GM18508 (cell line): Measurements from ENCODE around the gene GSTO2.

ENCODE experiments used
- ATAC-seq: cut with Tn5 transposase; IDR thresholded peaks from one replicate; pipeline ENCODE4 v1.9.1; 2021; ENCODE audit warnings: moderate number of reproducible peaks; ENCODE audit not compliant: insufficient read depth, unreplicated experiment

Gene GSTO2

DNA sequence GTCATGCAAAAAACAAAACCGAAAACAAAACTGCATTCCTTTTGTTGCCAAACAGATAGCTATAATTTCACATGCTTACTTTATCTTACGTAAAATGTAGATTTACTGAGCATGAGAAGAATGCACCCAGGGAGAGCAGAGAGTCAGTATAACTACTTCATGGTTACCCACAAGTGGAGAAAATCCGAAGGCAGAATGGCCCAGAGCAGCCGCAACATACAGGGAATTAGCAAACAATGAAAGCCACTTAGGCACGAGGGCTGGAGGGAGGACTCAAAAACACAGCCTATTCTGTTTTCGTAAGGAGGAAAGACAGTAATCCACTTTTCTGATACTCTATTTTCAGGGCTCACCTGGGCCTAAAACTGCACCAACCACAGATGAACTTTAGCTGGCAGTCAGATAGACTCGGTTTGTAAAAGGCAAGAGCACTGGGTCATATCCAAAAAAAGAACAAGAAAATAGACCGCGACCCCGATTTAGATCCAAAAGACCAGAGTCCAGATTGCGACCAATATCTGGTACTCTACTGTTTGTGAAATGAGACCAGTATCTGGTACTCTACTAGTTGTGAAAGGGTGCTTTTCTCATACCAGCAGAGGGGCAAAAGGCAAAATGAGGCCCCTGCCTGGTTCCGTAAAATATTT is 68.0 kb downstream of the GSTO2 start:
- ATAC-seq, result no peak

- ATAC-seq, result peak; percentile 28
These were observed 68.6 kb downstream of the GSTO2 start for GRCh38 chr10:104337521-104337984.

DNA sequence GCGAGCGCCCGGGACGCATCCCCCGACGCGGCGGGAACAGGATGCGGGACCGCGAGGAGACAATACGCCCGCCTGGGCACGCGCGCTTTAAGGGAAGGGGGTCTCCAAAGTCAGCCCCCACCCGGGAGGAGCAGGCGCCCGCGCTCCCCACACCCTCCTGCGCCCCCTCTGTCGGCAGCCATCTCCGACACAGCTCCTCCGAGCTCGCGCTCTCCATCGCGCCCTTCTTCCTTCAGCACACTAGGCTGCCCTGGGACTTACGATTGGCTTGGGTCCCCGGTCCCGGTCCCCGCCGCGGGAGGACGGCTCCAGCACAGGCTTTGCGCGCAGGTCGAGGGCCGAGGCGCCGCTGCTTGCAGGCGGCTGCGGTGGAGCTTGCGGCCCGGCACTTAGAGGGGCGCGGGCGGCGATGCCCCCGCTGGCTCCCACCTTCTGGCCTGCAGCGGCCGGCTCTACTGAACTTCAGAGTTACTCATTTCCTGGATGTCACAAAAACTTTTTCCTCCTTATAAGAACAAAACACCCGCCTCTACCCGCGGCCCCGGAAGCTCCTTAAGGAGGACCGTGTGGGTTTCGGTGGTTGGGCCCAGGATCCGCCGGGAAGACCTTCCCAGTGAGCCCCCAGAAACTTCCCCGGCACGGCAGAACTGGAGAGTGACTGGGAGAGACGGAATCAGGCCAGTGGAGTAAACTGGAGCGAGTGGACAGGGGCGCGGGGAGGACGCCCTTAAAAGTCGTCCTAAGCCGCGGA is 69.2 kb downstream of the GSTO2 start, which contains the start of gene ITPRIP:
TSS of gene ITPRIP (minus strand) at position 481 of the 751 bp plus-strand sequence. CDS start 22,414 bp downstream, outside the sequence.
- peak; percentile 55 for ATAC-seq

DNA sequence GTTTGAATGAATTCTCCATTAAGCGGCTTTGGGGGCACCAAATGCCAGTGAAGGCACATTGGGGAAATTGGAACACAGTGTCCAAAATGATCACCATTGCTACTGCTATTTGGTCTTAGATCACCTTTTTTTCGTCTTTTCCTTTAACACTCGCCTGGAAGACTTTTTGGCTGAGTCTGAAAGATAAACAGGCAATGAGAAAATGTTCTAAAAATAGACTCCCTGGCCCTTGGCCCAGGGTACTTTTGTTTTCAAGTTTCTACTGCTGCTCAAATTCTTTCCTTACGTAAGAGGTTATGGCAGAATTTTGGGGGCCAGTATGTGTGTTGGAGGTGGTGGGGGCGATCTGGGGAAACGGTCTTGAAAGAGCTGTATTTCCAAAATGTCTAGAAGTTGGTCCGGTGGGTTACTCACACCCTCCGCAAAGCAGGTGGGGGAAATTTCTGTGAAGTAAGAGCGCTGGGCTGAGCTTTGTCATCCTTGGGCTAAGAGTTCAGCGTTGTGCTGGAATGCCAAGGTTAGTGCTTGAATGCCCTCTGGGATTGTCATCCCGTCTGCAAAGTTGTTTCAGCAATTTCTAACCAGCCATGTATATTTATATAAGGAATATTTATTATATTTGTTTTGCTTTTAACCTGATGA is 70.6 kb downstream of the GSTO2 start:
- no peak for ATAC-seq

DNA sequence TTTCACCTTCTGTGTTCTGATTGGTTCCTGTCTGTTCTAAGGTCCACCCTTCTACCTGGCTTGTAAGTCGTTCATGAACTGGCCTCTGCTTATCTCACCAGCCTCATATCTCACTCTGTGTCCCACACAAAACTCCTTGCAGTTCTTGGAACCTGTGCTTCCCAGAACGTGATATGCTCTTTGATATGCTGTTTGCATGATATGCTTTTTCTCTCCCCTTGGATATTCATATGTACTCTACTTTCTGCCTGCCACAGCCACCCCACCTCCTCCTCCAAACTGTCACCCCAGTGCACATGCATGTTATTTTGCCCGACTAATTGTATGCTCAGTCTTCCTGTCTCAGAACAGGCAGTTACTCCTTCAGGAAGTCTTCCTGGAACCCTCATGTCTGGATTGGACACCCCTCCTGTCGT is 71.1 kb downstream of the GSTO2 start:
- ATAC-seq, result no peak

DNA sequence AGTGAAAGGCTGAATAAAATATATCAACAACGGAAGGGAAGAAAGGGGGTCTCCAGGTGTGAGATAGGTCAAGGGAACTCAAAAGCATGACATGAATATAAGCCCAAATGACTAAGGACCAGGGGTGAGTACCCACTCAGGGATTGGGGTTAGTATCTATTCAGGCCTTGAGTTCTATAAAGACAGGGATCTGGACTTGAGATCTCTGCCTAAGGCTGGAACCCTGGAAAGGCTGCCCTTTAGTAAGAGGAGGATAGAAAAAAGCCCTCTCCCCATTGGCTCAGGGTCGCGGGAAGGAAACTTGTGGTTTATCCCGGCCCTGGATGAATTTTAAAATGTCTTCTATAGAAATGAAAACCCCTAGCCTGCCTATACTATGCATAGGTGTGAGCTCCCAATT is 71.7 kb downstream of the GSTO2 start:
- no peak for ATAC-seq

- ATAC-seq, result no peak
These were observed 74.0 kb downstream of the GSTO2 start for GRCh38 chr10:104342941-104343411.

- ATAC-seq, result no peak
These were observed 75.2 kb downstream of the GSTO2 start for GRCh38 chr10:104344219-104344618.

DNA sequence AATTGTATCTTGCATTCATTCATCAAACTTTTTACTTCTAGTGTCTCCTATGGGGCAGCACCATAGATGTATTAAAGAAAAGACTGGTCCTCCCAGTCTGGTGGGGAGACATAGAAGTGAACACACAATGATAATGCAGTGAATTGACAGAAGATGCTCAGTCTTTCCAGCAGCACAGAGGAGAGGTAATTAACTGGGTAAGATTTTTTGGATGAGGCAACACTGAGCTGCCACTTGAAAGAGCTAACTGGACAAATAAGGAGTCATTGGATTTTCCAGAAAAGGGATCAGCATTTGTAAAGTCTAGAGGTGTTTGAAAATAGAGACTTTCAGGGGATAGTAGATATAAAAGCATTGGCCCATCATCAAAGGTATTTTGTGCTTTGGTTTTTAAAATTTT is 76.5 kb downstream of the GSTO2 start:
- no peak for ATAC-seq

GRCh38 chr10:104345941-104346340 is 77.0 kb downstream of the GSTO2 start:
- no peak for ATAC-seq

DNA sequence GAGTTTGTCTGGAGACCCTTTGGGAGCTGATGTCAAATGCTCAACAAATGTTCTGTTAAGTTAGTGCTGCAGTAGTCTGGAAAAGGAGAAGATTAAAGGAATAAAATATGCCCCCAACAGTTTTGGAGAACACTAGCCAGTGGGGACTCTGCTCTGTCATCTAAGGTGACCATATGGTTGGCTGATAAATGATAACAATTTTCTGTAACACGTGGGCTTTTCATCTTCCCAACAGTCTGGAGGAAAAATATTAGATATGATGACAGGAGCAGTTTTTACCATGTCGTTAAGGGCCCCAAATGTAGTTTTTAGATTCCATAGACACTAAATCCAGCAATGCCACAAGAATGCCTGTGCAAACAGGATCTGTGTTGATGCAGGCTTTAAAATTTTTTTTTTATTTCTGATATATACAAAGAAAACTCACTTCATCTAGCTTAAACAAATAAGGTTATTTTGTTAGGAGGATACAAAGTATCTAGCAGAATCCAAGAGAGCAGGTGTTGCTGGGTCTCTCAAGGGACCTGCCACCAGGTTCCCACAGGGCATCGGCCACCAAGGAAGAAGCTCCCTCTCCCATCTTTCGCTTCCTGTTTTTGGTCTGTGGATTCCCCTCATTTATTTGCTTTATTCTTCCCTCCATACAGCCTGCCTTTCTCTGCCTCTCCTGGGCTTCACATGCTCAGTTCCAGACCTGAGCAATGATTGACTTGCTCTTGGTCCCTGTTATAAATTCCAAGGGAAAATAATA is 78.5 kb downstream of the GSTO2 start:
- ATAC-seq, result no peak

- ATAC-seq, result no peak
These were observed 79.6 kb downstream of the GSTO2 start for GRCh38 chr10:104348601-104349000.

DNA sequence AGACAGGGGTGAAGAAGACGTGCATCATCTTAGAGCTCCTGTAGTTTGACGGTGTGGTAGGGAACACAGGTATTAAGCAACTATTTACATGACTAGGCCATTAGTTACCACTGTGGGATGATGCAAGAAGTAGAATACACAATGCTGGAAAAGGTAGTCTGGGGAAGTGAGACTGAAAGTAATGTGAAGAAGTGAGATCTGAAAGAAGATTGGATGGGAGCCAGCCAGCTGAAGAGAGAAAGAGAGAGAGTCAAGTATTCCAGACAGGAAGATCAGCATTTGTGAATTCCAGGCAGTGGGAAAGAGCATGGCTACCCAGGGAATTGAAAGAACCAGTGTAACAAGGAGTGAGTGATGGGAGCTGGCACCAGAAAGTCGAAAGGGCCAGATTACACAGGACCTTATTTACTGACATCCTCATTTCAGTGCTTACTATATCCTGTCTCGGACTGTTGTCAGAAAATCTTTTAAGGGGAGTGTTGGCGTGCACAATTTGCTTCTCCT is 80.7 kb downstream of the GSTO2 start:
- ATAC-seq, result peak; percentile 33

GRCh38 chr10:104350127-104350635 is 81.2 kb downstream of the GSTO2 start:
- no peak for ATAC-seq

GRCh38 chr10:104351061-104351702 is 82.2 kb downstream of the GSTO2 start:
- ATAC-seq, result no peak

DNA sequence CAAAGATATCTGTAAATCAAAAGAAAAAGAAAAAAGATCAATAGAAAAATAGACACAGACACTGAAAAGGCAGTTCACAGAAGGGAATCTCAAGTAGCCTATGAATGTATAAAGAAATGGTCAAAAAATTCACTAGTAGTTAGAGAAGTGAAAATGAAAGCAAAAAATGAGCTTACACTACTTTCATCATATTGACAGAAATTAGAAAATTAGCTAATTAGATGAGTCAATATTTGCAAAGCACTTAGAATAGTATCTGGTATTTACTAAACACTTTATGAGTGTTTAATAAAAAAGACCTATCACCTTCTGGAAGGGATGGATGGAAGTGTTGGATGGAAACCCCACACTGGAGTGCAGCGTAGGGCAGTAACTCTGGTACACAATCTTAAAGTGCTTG is 82.9 kb downstream of the GSTO2 start:
- ATAC-seq, result no peak

- ATAC-seq, result peak; percentile 39
These were observed 84.5 kb downstream of the GSTO2 start, which contains the start of gene CFAP58 for GRCh38 chr10:104353325-104354048. Gene CFAP58 (plus strand): TSS chr10:104353833. CDS start chr10:104353898, 65 bp downstream.
